ENCODE measurements around the gene HEPHL1. TPM values are rescaled to one million over a fixed set of nuclear protein-coding genes. Genes with fewer than 3 reads are reported as not detected.
"Not testable (repeated sequence)": the region's sequence is repeated elsewhere in the genome, so short reads cannot be mapped to it uniquely, and the experiment has no call there.

The HEPHL1 gene
- under 1 TPM; 0.13 to 0.49 (median 0.14) TPM for polyA plus RNA-seq (ENCODE audit: insufficient read length in 3 of 3)

GRCh38 chr11:94020777-94021481 is at the start of gene HEPHL1:
HEPHL1 (plus strand) TSS chr11:94021354; CDS start chr11:94021369, 15 bp downstream.
- no peak for DNase-seq (ENCODE audit: low read depth in 3 of 3, low spot score in 2 of 3)

GRCh38 chr11:93972790-93973189 is 48.4 kb upstream of the HEPHL1 start:
- DNase-seq (ENCODE audit: low read depth in 3 of 3, low spot score in 2 of 3): no peak

GRCh38 chr11:93973322-93974051 is 47.7 kb upstream of the HEPHL1 start:
- DNase-seq (ENCODE audit: low read depth in 3 of 3, low spot score in 2 of 3): not testable (repeated sequence)

GRCh38 chr11:93974759-93975158 is 46.4 kb upstream of the HEPHL1 start:
- no peak for DNase-seq (ENCODE audit: low read depth in 3 of 3, low spot score in 2 of 3)

GRCh38 chr11:93976577-93977254 is 44.4 kb upstream of the HEPHL1 start:
- not testable (repeated sequence) for DNase-seq (ENCODE audit: low read depth in 3 of 3, low spot score in 2 of 3)

GRCh38 chr11:93983542-93984195 is 37.5 kb upstream of the HEPHL1 start:
- no peak for DNase-seq (ENCODE audit: low read depth in 3 of 3, low spot score in 2 of 3)

GRCh38 chr11:93984196-93984567 is 37.0 kb upstream of the HEPHL1 start:
- peak in 1 of 3 donors; percentile 17 for DNase-seq (ENCODE audit: low read depth in 3 of 3, low spot score in 2 of 3)

GRCh38 chr11:93984936-93985335 is 36.2 kb upstream of the HEPHL1 start:
- DNase-seq (ENCODE audit: low read depth in 3 of 3, low spot score in 2 of 3): no peak

GRCh38 chr11:93986716-93987115 is 34.4 kb upstream of the HEPHL1 start:
- no peak for DNase-seq (ENCODE audit: low read depth in 3 of 3, low spot score in 2 of 3)

GRCh38 chr11:93988455-93988854 is 32.7 kb upstream of the HEPHL1 start:
- no peak for DNase-seq (ENCODE audit: low read depth in 3 of 3, low spot score in 2 of 3)

GRCh38 chr11:93988912-93989311 is 32.2 kb upstream of the HEPHL1 start:
- no peak for DNase-seq (ENCODE audit: low read depth in 3 of 3, low spot score in 2 of 3)

- no peak for DNase-seq (ENCODE audit: low read depth in 3 of 3, low spot score in 2 of 3)
These were observed 27.4 kb upstream of the HEPHL1 start for GRCh38 chr11:93993747-93994146.

GRCh38 chr11:93997741-93998140 is 23.4 kb upstream of the HEPHL1 start:
- DNase-seq (ENCODE audit: low read depth in 3 of 3, low spot score in 2 of 3): no peak

- no peak for DNase-seq (ENCODE audit: low read depth in 3 of 3, low spot score in 2 of 3)
These were observed 20.5 kb upstream of the HEPHL1 start for GRCh38 chr11:94000659-94001058.

GRCh38 chr11:94002226-94002625 is 18.9 kb upstream of the HEPHL1 start:
- DNase-seq (ENCODE audit: low read depth in 3 of 3, low spot score in 2 of 3): no peak

GRCh38 chr11:94007426-94007825 is 13.7 kb upstream of the HEPHL1 start:
- no peak for DNase-seq (ENCODE audit: low read depth in 3 of 3, low spot score in 2 of 3)

GRCh38 chr11:94007906-94008305 is 13.2 kb upstream of the HEPHL1 start:
- DNase-seq (ENCODE audit: low read depth in 3 of 3, low spot score in 2 of 3): no peak

- no peak for DNase-seq (ENCODE audit: low read depth in 3 of 3, low spot score in 2 of 3)
These were observed 11.0 kb upstream of the HEPHL1 start for GRCh38 chr11:94010136-94010535.

- no peak for DNase-seq (ENCODE audit: low read depth in 3 of 3, low spot score in 2 of 3)
These were observed 9.7 kb upstream of the HEPHL1 start for GRCh38 chr11:94011478-94011877.

- no peak for DNase-seq (ENCODE audit: low read depth in 3 of 3, low spot score in 2 of 3)
These were observed 3.7 kb upstream of the HEPHL1 start for GRCh38 chr11:94017446-94017845.

- DNase-seq (ENCODE audit: low read depth in 3 of 3, low spot score in 2 of 3): no peak
These were observed 2.4 kb upstream of the HEPHL1 start for GRCh38 chr11:94018721-94019120.
